Ammon's horn (tissue), 1 donor: ENCODE data around the gene GGA2.
"Not testable (repeated sequence)": the region's sequence is repeated elsewhere in the genome, so short reads cannot be mapped to it uniquely, and the experiment has no call there.

ENCODE experiments used
- DNase-seq: peaks from one replicate; pipeline ENCODE4 v3.0.0-alpha.2; 2016; ENCODE audit warnings: low spot score

GGA2 gene, protein sequence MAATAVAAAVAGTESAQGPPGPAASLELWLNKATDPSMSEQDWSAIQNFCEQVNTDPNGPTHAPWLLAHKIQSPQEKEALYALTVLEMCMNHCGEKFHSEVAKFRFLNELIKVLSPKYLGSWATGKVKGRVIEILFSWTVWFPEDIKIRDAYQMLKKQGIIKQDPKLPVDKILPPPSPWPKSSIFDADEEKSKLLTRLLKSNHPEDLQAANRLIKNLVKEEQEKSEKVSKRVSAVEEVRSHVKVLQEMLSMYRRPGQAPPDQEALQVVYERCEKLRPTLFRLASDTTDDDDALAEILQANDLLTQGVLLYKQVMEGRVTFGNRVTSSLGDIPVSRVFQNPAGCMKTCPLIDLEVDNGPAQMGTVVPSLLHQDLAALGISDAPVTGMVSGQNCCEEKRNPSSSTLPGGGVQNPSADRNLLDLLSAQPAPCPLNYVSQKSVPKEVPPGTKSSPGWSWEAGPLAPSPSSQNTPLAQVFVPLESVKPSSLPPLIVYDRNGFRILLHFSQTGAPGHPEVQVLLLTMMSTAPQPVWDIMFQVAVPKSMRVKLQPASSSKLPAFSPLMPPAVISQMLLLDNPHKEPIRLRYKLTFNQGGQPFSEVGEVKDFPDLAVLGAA

GRCh38 chr16:23510164-23510914 is at the start of gene GGA2:
Gene GGA2, minus strand, starts transcription at chr16:23510494. Its CDS starts 83 bp downstream, at chr16:23510411.
- DNase-seq: peak; percentile 87

DNA sequence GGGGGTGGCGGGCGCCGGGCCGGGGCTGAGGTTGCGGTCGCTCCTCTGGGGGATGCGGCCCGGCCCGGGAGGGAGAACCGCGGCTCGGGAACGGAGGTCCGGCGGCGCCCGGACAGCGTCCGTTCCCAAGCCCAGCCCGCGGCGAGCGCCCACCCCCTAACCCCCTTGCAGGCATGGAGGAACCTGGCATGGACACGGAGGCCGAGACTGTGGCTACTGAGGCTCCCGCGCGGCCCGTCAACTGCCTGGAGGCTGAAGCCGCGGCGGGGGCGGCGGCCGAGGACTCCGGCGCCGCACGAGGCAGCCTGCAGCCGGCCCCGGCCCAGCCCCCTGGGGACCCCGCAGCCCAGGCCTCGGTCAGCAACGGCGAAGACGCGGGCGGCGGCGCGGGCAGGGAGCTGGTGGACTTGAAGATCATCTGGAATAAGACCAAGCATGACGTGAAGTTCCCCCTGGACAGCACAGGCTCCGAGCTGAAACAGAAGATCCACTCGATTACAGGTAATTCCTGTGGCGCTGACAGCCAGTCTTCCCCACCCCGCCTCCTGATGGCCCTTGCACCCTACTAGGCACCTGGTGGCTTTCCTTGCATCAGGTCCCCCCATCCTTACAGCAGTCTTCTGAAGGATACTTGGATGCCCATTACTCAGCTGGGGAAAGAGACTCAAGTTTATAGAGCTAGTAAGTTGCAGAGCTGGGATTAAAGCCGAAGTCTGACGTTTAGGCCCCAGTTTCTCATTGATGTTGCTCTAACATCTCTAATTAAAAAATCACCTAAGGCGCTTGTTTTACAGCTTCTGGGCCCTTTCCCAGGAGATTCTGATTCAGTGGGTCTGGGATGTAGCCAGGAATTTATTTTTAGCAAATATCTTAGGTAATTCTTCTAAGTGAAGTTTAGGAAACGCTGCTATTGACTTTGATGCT is 47.7 kb upstream of the GGA2 start:
- peak; percentile 34 for DNase-seq

GRCh38 chr16:23556881-23557778 is 46.8 kb upstream of the GGA2 start, which contains the start of the genes EARS2 and UBFD1:
Gene EARS2, minus strand, starts transcription at chr16:23557350. Its CDS starts 7 bp downstream, at chr16:23557343.
Gene UBFD1, plus strand, starts transcription at chr16:23557727. Its CDS starts 16 bp downstream, at chr16:23557743.
- DNase-seq: peak; percentile 98

DNA sequence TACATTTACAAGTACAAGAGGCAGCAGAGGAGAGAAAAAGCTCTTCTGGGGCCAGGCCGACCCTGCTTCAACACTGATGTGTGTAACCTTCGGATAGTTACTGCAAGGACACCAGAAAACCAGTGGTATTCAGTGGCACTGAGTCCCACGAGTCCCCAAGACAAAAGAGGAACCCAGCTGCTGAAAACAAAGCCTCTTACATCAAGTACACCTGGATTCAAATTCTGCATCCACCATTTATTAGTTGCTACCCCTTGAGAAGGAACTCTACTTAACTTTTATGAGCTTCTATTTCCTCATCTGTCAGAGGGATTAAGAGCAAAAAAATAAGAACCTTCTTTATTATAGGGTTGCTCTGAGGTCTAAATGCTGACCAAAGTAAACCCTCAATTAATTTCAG is 44.2 kb upstream of the GGA2 start:
- DNase-seq: no peak

- DNase-seq: no peak
Measured at GRCh38 chr16:23552161-23552560, 41.9 kb upstream of the GGA2 start.

DNA sequence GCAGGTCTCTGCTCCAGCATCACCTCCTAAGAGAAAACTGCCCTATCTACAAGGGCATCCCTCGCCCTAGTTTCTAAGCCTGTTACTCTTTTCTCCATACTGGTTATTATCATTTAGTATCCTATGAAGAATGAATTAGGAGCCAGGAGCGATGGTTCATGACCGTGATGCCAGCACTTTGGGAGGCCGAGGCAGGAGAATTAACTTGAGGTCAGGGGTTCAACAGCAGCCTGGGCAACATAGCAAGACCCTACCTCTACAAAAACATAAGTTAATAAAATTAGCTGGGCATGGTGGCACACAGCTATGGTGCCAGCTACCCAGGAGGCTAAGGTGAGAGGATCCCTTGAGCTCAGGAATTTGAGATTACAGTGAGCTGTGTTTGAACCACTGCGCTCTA is 39.6 kb upstream of the GGA2 start:
- no peak for DNase-seq

DNA sequence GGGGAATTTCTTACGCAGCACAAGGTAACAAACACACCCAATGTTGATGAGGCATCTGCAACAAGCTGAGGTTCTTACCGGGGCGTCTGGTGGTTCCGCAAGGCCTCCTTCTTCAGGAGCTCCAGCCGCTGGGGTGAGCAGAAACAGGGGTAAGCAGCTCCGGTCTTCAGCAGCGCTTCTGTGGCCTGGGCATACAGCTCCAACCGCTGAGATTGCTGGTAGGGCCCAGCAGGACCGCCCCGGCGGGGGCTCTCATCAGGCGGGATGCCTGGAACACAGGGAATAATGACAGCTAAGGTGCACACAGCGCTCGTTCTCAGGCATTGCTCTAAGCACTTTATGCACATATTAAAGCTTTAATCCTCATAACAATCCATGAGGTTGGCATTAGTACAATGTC is 34.1 kb upstream of the GGA2 start:
- no peak for DNase-seq

DNA sequence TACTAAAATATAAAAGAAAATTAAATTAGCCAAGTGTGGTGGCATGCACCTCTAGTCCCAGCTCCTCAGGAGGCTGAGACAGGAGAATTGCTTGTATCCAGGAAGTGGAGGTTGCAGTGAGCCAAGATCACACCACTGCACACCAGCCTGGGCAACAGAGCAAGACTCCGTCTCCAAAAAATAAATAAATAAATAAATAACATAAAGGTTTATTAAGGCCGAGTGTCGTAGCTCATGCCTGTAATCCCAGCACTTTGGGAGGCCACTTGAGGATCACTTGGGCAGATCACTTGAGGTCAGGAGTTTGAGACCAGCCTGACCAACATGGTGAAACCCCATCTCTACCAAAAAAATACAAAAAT is 30.5 kb upstream of the GGA2 start:
- DNase-seq: not testable (repeated sequence)

GRCh38 chr16:23539984-23540816 is 29.9 kb upstream of the GGA2 start:
- no peak for DNase-seq

DNA sequence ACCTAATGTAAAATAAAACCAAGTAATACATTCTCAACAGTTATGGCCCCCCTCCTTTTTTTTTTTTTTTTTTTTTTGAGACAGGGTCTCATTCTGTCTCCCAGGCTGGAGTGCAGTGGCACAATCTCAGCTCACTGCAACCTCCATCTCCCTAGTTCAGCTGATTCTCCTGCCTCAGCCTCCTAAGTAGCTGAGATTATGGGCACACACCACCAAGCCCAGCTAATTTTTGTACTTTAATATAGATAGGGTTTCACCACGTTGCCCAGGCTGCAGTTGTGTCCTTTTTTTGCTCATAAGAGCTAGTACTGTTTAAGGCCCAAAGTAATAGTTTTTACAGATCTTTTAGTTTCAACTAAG is 28.6 kb upstream of the GGA2 start:
- no peak for DNase-seq

- DNase-seq: no peak
Measured at GRCh38 chr16:23537390-23537789, 27.1 kb upstream of the GGA2 start.

GRCh38 chr16:23535901-23536300 is 25.6 kb upstream of the GGA2 start:
- DNase-seq: no peak

DNA sequence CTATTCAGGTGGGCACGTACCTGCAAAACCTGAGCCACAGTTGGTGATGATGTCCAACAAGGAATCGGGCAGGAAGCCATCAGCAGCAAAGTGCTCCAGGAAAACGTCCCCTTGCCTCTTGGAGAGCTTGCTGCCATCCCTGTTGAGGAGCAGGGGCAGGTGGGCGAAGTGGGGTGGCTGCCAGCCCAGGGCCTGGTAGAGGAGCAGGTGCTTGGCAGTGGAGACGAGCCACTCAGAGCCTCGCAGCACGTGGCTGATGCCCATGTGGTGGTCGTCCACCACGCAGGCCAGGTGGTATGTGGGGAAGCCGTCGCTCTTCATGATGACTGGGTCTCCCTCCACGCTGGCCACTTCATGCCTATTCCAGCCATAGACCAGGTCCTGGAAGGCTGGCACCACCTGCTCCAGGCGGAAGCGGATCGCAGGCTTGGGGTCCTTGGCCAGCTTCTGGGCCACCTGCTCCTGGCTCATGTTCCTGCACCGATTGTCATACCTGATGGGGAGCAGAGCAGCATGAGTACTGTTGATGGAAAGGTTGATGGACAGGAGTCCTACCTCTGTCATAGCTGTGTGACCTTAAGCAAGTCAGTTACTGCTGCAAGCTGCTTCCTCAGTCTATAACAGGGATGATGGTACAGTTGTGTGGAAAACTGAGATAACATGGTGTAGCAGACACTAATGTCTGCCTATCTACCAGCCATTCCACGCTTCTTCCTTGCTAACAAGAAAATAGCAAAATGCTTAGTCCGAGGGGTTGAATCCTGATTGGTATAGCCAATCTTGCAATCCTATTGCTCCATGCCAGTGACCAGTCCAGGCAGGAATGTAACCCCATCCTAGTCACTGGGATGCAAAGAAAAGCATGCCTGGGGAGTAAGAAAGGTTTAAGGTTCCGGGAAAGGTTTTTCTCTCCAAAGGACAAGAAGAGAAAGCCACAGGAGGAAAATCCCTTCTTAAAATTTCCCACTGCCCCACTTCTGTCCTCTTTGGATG is 24.9 kb upstream of the GGA2 start:
- no peak for DNase-seq

GRCh38 chr16:23532448-23532847 is 22.2 kb upstream of the GGA2 start:
- no peak for DNase-seq

GRCh38 chr16:23530062-23530461 is 19.8 kb upstream of the GGA2 start:
- DNase-seq: no peak

DNA sequence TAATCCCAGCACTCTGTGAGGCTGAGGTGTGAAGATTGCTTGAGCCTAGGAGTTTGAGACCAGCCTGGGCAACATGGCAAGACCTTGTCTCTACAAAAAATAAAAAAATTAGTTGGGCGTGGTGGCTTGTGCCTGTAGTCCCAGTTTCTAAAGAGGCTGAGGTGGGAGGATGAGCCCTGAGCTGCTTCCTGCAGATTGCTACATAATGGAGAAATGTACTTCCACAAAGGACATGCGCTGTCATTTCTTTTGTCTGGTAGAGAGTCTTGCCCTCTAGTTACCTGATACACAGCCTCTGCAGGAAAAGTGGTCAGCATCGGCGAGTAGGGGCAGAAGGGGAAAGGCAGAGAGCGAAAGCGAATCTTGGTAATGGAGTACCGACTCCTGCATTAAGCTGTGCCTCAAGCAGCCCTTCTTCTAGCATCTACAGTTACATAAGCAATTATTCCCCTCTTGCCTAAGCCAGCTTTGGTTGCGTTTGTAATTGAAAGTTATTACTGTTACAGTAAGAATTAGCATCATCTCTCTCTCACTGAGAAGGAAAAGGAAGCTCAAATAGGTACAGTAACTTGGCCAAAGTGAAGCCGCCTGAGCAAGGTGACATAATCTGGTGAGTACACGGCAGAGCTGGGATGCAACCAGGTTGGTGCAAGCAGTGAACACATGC is 18.5 kb upstream of the GGA2 start:
- no peak for DNase-seq

GRCh38 chr16:23527961-23528643 is 17.8 kb upstream of the GGA2 start:
- DNase-seq: no peak
